PFSK-1 (cell line): ENCODE data around the gene NPHS1.

Experiments used
- FOXP2 ChIP-seq: optimal IDR thresholded peaks from 2 replicates; pipeline ENCODE3; 2011; ENCODE audit warnings: borderline replicate concordance, control low read depth, inconsistent platforms; ENCODE audit not compliant: insufficient read depth; ENCODE audit errors: extremely low read length, extremely low read depth
- POLR2AphosphoS5 ChIP-seq: IDR thresholded peaks from 2 replicates; pipeline ENCODE4 v1.6.1; 2012; ENCODE audit warnings: low read depth, mild to moderate bottlenecking, control low read depth, low read length, moderate library complexity
- SIN3A ChIP-seq: IDR thresholded peaks from 2 replicates; pipeline ENCODE4 v1.6.1; 2012; ENCODE audit warnings: mild to moderate bottlenecking, low read length, moderate library complexity, borderline replicate concordance; ENCODE audit not compliant: insufficient read depth
- TAF1 ChIP-seq: IDR thresholded peaks from 2 replicates; pipeline ENCODE4 v1.6.1; 2012; ENCODE audit warnings: low read length, control low read depth, borderline replicate concordance; ENCODE audit not compliant: insufficient read depth
- TF ChIP-seq, protein P1 (sequence below), 2 experiments: IDR thresholded peaks; 2 replicates each; pipeline versions ENCODE4 v1.6.1 to v1.8.0; 2011 to 2012; ENCODE audit warnings: low read depth in 2 of 2, low read length in 2 of 2, control low read depth in 1 of 2, inconsistent platforms in 1 of 2, mild to moderate bottlenecking in 1 of 2, moderate library complexity in 1 of 2; ENCODE audit not compliant: insufficient read depth in 1 of 2

NPHS1 gene

DNA sequence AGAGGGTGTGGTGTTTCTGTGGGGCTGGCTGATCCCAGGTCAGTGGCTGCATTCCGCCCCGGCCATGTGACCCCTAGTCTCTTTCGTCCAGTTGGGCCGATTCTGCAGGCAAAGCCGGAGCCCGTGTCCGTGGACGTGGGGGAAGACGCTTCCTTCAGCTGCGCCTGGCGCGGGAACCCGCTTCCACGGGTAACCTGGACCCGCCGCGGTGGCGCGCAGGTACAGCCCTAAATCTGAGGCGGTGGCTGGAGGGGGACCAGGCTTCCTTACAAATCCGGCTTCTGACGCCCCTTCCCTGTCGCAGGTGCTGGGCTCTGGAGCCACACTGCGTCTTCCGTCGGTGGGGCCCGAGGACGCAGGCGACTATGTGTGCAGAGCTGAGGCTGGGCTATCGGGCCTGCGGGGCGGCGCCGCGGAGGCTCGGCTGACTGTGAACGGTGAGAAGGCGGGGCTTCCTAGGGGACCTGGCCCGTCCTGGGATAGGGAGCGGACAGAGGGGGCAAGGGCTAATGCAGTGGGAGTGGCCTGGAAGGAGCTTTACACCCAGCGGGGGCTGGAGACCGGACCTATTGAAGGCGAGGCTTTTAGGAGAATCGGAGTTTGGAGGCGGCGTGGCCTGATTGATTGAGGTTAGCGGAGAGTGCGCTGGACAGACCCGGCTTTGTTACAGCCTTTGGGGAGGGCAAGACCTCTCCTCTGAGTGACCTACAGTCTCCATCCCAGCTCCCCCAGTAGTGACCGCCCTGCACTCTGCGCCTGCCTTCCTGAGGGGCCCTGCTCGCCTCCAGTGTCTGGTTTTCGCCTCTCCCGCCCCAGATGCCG lies 8.7 kb upstream of the NPHS1 start:
- TF ChIP-seq TAF1: no peak
- TF ChIP-seq, protein P1, sequence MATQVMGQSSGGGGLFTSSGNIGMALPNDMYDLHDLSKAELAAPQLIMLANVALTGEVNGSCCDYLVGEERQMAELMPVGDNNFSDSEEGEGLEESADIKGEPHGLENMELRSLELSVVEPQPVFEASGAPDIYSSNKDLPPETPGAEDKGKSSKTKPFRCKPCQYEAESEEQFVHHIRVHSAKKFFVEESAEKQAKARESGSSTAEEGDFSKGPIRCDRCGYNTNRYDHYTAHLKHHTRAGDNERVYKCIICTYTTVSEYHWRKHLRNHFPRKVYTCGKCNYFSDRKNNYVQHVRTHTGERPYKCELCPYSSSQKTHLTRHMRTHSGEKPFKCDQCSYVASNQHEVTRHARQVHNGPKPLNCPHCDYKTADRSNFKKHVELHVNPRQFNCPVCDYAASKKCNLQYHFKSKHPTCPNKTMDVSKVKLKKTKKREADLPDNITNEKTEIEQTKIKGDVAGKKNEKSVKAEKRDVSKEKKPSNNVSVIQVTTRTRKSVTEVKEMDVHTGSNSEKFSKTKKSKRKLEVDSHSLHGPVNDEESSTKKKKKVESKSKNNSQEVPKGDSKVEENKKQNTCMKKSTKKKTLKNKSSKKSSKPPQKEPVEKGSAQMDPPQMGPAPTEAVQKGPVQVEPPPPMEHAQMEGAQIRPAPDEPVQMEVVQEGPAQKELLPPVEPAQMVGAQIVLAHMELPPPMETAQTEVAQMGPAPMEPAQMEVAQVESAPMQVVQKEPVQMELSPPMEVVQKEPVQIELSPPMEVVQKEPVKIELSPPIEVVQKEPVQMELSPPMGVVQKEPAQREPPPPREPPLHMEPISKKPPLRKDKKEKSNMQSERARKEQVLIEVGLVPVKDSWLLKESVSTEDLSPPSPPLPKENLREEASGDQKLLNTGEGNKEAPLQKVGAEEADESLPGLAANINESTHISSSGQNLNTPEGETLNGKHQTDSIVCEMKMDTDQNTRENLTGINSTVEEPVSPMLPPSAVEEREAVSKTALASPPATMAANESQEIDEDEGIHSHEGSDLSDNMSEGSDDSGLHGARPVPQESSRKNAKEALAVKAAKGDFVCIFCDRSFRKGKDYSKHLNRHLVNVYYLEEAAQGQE (IDR thresholded peaks at IDR 0.05; ENCODE audit: insufficient read depth in 1 of 2, low read depth in 2 of 2, low read length in 2 of 2): no peak
- TF ChIP-seq FOXP2: no peak
- no peak for TF ChIP-seq POLR2AphosphoS5
- TF ChIP-seq SIN3A: no peak

DNA sequence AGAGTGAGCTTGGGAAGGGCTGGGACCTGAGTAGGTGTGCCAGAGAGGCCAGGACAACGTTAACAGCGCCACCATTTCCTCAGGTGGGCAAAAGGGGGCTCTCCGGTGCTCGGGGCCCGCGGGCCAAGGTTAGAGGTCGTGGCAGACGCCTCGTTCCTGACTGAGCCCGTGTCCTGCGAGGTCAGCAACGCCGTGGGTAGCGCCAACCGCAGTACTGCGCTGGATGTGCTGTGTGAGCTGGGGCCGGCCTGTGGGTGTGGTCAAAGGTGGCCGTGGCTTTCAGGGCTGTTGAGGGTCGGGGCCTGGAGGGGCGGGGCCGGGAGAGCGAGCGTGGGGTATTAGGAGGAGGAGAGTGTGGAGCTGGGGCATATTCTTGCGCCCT lies 8.1 kb upstream of the NPHS1 start:
- TF ChIP-seq TAF1 (no peak), FOXP2 (no peak), POLR2AphosphoS5 (no peak), SIN3A (no peak)
- TF ChIP-seq, protein P1 (IDR thresholded peaks at IDR 0.05; ENCODE audit: insufficient read depth in 1 of 2, low read depth in 2 of 2, low read length in 2 of 2): no peak

DNA sequence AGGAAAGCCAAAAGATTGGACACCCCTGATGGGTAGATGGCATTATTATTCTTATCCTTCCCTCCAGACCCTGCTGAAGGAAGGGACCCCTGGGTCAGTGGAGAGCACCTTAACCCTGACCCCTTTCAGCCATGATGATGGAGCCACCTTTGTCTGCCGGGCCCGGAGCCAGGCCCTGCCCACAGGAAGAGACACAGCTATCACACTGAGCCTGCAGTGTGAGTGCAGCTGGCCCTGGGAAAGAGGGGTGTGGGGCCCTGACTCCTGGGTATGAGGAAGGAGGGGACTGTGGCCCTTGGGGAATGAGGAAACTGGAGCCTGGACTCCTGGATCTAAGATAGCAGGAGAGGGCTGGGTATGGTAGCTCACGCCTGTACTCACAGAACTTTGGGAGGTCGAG lies 7.1 kb upstream of the NPHS1 start:
- TF ChIP-seq POLR2AphosphoS5: no peak
- no peak for TF ChIP-seq SIN3A
- TF ChIP-seq, protein P1 (IDR thresholded peaks at IDR 0.05; ENCODE audit: insufficient read depth in 1 of 2, low read depth in 2 of 2, low read length in 2 of 2): no peak
- no peak for TF ChIP-seq TAF1
- TF ChIP-seq FOXP2: no peak

- no peak for TF ChIP-seq FOXP2
- TF ChIP-seq SIN3A: no peak
- TF ChIP-seq, protein P1 (IDR thresholded peaks at IDR 0.05; ENCODE audit: insufficient read depth in 1 of 2, low read depth in 2 of 2, low read length in 2 of 2): no peak
- no peak for TF ChIP-seq TAF1
- no peak for TF ChIP-seq POLR2AphosphoS5
Observed at GRCh38 chr19:35858311-35858710, 6.0 kb upstream of the NPHS1 start.

- TF ChIP-seq SIN3A: no peak
- TF ChIP-seq FOXP2: no peak
- 0 out of 2 replicates have a peak, but pooled peaks have one; percentile 11 for TF ChIP-seq TAF1
- TF ChIP-seq, protein P1 (IDR thresholded peaks at IDR 0.05; ENCODE audit: insufficient read depth in 1 of 2, low read depth in 2 of 2, low read length in 2 of 2): no peak
- peak; percentile 53 for TF ChIP-seq POLR2AphosphoS5
Observed at GRCh38 chr19:35856546-35857149, 4.3 kb upstream of the NPHS1 start, which contains the start of gene KIRREL2. Gene KIRREL2, plus strand, starts transcription at chr19:35856911. Its CDS starts 209 bp downstream, at chr19:35857120.
